ENCODE data around the gene TAB2. TPM values are rescaled to one million over a fixed set of nuclear protein-coding genes. Genes with fewer than 3 reads are reported as not detected.

TAB2 gene
- total and polyA plus RNA-seq, 7 donors: 33.4 to 149 (median 100) TPM

- intact Hi-C loops (cut with DNase I): no loop called here
- DNase-seq: no peak
- no peak overlapping the region for H3K27ac ChIP-seq
- H3K4me3 ChIP-seq: no peak overlapping the region
- H3K9me3 ChIP-seq: no peaks in the 10 kb centered on the region
- WGBS, 2 donors: 83 to 90% methylated on average over 5 of the region's 5 CpGs
- peaks cover 0 to 26% (median 23%) of the 10 kb centered on the region in 4 donors for H3K4me1 ChIP-seq
- H3K36me3 ChIP-seq: no peaks in the 10 kb centered on the region
- TF ChIP-seq EP300 (IDR thresholded peaks at IDR 0.05) (no peak), CTCF (IDR thresholded peaks at IDR 0.05) (no peak), POLR2A (IDR thresholded peaks at IDR 0.05) (no peak)
- H3K27me3 ChIP-seq: no peaks in the 10 kb centered on the region
Measured at GRCh38 chr6:149448821-149449453, 131.4 kb downstream of the TAB2 start.

- DNase-seq: no peak
- peak overlapping the region in 1 of 4 donors; percentile 55 for H3K27ac ChIP-seq
- peak overlapping the region in 3 of 4 donors; percentile 52 to 66 (median 63) for H3K4me3 ChIP-seq
- WGBS, 2 donors: 68 to 90% methylated on average over 14 of the region's 14 CpGs
- H3K4me1 ChIP-seq: peaks cover 0 to 37% (median 34%) of the 10 kb centered on the region in 4 donors
- intact Hi-C loops (cut with DNase I): loop anchor here (5.0 kb wide), 1 partner anchor 67 kb away; no protein-coding TSS in a partner anchor
- no peaks in the 10 kb centered on the region for H3K9me3 ChIP-seq
- H3K27me3 ChIP-seq: no peaks in the 10 kb centered on the region
- TF ChIP-seq POLR2AphosphoS5 (IDR thresholded peaks at IDR 0.05) (no peak), POLR2A (IDR thresholded peaks at IDR 0.05) (no peak), EP300 (IDR thresholded peaks at IDR 0.05) (no peak), CTCF (IDR thresholded peaks at IDR 0.05) (no peak)
- no peaks in the 10 kb centered on the region for H3K36me3 ChIP-seq
Measured at GRCh38 chr6:149449831-149450678, 132.5 kb downstream of the TAB2 start.

GRCh38 chr6:149450679-149451375, 133.3 kb downstream of the TAB2 start:
- TF ChIP-seq EP300 (IDR thresholded peaks at IDR 0.05) (no peak), POLR2A (IDR thresholded peaks at IDR 0.05) (no peak), CTCF (IDR thresholded peaks at IDR 0.05) (no peak), POLR2AphosphoS5 (IDR thresholded peaks at IDR 0.05) (peak in 1 of 4 donors; percentile 52)
- Histone ChIP-seq H3K27me3 (no peaks in the 10 kb centered on the region), H3K9me3 (no peaks in the 10 kb centered on the region), H3K4me3 (peak overlapping the region; percentile 37 to 66 (median 58)), H3K36me3 (no peaks in the 10 kb centered on the region), H3K27ac (peak overlapping the region in 3 of 4 donors; percentile 11 to 55 (median 35)), H3K4me1 (peaks cover 0 to 40% (median 39%) of the 10 kb centered on the region in 4 donors)
- WGBS, 2 donors: 6 to 20% methylated on average over 89 of the region's 89 CpGs
- DNase-seq: peak; percentile 74
- intact Hi-C loops (cut with DNase I): loop anchor here (5.0 kb wide), 1 partner anchor 66 kb away; no protein-coding TSS in a partner anchor

GRCh38 chr6:149451376-149452036, 134.0 kb downstream of the TAB2 start:
- 21 to 44% methylated on average over 47 of the region's 47 CpGs for WGBS, 2 donors
- peaks cover 0 to 40% (median 39%) of the 10 kb centered on the region in 4 donors for H3K4me1 ChIP-seq
- H3K27ac ChIP-seq: peak overlapping the region in 3 of 4 donors; percentile 11 to 55 (median 35)
- DNase-seq: no peak
- no peaks in the 10 kb centered on the region for H3K9me3 ChIP-seq
- peak overlapping the region; percentile 37 to 66 (median 58) for H3K4me3 ChIP-seq
- intact Hi-C loops (cut with DNase I): loop anchor here (5.0 kb wide), 1 partner anchor 66 kb away; no protein-coding TSS in a partner anchor
- TF ChIP-seq POLR2AphosphoS5 (IDR thresholded peaks at IDR 0.05) (no peak), POLR2A (IDR thresholded peaks at IDR 0.05) (no peak), EP300 (IDR thresholded peaks at IDR 0.05) (no peak), CTCF (IDR thresholded peaks at IDR 0.05) (no peak)
- no peaks in the 10 kb centered on the region for H3K36me3 ChIP-seq
- no peaks in the 10 kb centered on the region for H3K27me3 ChIP-seq
